ENCODE results near the gene MPHOSPH10.

MPHOSPH10 gene

GRCh38 chr2:71117063-71117462 lies 13.4 kb upstream of the MPHOSPH10 start:
- no peak for DNase-seq (ENCODE audit: low read depth)
- no peak overlapping the region for H3K4me3 ChIP-seq (ENCODE audit: low read depth, low read length)
- TF ChIP-seq CTCF (IDR thresholded peaks at IDR 0.05; ENCODE audit: insufficient read depth, low read depth, low read length, missing control alignments) = no peak

- H3K4me3 ChIP-seq (ENCODE audit: low read depth, low read length) = no peak overlapping the region
- DNase-seq (ENCODE audit: low read depth) = no peak
- no peak for TF ChIP-seq CTCF (IDR thresholded peaks at IDR 0.05; ENCODE audit: insufficient read depth, low read depth, low read length, missing control alignments)
Measured at GRCh38 chr2:71120195-71120594, 10.2 kb upstream of the MPHOSPH10 start.

DNA sequence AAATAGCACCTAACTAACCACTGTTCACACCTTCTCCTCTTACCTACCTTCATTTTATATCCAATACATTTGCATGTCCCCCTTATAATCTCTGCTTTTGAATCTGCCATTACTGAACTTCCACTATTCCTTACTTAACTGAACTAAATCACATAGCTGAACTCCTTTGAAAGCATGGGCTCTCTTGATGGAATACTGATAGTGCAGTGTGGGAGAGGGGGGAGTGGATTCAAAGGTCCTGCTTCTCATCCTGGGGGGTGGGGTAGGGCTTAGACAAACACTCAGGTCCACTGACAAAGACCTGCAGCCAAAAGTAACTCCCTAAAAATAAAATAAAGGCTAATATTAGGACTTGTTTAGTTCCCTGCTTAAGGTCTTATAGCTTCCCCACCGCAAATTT lies 9.0 kb upstream of the MPHOSPH10 start:
- no peak for TF ChIP-seq CTCF (IDR thresholded peaks at IDR 0.05; ENCODE audit: insufficient read depth, low read depth, low read length, missing control alignments)
- no peak overlapping the region for H3K4me3 ChIP-seq (ENCODE audit: low read depth, low read length)
- DNase-seq (ENCODE audit: low read depth) = no peak

DNA sequence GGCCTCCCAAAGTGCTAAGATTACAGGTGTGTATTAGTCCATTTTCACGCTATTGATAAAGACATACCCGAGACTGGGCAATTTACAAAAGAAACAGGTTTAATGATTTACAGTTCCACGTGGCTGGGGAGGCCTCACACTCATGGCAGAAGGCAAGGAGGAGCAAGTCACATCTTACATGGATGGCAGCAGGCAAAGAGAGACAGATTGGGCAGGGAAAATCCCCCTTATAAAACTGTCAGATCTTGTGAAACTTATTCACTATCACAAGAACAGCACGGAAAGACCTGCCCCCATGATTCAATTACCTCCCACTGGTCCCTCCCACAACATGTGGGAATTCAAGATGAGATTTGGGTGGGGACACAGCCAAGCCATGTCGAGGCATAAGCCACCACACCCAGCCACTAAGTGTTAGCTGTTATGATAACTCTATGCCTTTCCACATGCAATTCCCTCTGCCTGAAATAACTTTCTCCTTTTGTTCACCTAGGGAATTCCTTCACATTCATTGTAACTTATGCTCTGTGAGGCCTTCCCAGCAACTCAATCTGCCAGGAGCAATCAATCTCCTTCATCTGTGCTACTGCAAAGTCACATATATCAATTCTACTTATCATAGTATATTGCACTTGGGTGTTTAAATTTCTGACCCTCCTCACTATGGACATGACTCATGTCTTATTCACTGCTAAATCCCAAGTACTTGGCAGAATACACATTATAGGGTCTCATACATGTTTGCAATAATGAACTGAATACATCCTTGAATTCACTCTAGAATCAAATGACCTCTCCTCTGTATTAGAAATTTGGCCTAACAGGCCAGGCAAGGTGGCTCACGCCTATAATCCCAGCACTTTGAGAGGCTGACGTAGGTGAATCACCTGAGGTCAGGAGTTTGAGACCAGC lies 7.8 kb upstream of the MPHOSPH10 start:
- no peak for TF ChIP-seq CTCF (IDR thresholded peaks at IDR 0.05; ENCODE audit: insufficient read depth, low read depth, low read length, missing control alignments)
- no peak for DNase-seq (ENCODE audit: low read depth)
- H3K4me3 ChIP-seq (ENCODE audit: low read depth, low read length) = no peak overlapping the region

DNA sequence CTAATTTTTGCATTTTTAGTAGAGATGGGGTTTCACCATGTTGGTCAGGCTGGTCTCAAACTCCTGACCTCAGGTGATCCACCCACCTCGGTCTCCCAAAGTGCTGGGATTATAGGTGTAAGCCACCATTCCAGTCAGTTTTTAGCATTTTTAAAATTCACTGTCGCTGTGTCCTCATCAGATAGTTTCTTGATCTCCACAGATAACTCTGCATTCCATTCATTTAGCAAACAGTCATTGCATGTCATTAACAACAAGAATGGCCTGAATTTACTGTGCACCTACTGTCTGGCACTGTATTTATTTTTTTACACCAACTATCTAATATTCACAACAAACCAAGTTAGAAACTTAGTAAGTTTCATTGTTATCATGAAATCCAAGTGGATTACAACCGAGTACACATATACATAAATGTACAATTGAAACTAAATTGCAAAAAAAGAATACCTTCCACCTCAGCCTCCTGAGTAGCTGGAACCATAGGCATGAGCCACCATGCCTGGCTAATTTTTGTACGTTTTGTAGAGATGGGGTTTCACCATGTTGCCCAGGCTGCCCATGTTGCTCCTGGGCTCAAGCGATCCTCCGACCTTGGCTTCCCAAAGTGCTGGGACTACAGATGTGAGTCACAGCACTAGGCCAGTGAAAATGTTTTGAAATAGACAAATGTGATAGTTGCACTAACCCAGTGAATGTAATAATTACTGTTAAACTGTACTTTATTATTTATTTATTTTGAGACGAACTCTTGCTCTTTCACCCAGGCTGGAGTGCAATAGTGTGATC lies 4.7 kb upstream of the MPHOSPH10 start:
- no peak for TF ChIP-seq CTCF (IDR thresholded peaks at IDR 0.05; ENCODE audit: insufficient read depth, low read depth, low read length, missing control alignments)
- DNase-seq (ENCODE audit: low read depth) = no peak
- no peak overlapping the region for H3K4me3 ChIP-seq (ENCODE audit: low read depth, low read length)

DNA sequence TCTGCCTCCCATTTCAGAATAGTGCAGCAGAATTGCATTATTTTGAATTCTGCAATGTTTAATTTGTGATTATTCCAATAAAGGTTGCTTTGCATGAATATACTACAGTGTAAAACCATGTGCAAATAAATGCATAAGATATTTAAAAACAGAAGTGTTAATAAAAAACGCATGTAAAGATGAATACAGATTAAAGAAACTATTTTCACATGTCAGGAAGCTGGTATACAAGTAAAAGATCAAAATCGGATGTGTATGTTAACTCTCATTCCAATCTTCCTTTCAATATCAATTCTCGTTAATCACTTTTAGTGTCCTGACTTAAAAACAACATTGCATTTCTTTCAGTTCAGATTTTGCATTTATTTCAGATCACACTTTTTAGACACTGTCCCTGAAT lies 3.5 kb upstream of the MPHOSPH10 start:
- no peak for DNase-seq (ENCODE audit: low read depth)
- TF ChIP-seq CTCF (IDR thresholded peaks at IDR 0.05; ENCODE audit: insufficient read depth, low read depth, low read length, missing control alignments) = no peak
- no peak overlapping the region for H3K4me3 ChIP-seq (ENCODE audit: low read depth, low read length)

Data from GM12865 (cell line).